GM23338 (cell line): ENCODE results near the gene HK1. TPM values are rescaled to one million over a fixed set of nuclear protein-coding genes. Genes with fewer than 3 reads are reported as not detected.

Source experiments
- ATAC-seq: fragments of 200-7000 bp; cut with Tn5 transposase; 3 replicates; pipeline ENCODE4 v1.9.1; 2020
- DNase-seq: peaks from one replicate; pipeline ENCODE4 v3.0.0-alpha.2; 2015; ENCODE audit warnings: low spot score
- H2AFZ ChIP-seq: fragments of 200-600 bp; sonication (generic); 2 replicates; pipeline ENCODE4 v1.8.0; 2016; ENCODE audit warnings: antibody characterized with exemption, mild to moderate bottlenecking, moderate library complexity
- H3F3A ChIP-seq: fragments of 200-600 bp; sonication (generic); replicated peaks from 2 replicates; pipeline ENCODE4 v1.8.0; 2017; ENCODE audit warnings: antibody characterized with exemption, mixed run types, low read depth
- H3K27ac ChIP-seq: fragments of 200-600 bp; sonication (generic); 2 replicates; pipeline ENCODE4 v1.6.1; 2016; ENCODE audit warnings: low read depth
- H3K27me3 ChIP-seq: fragments of 200-600 bp; sonication (generic); 2 replicates; pipeline ENCODE4 v1.8.0; 2016; ENCODE audit warnings: mild to moderate bottlenecking, mixed run types, moderate library complexity; ENCODE audit not compliant: insufficient read depth
- H3K36me3 ChIP-seq: fragments of 200-600 bp; sonication (generic); 2 replicates; pipeline ENCODE4 v1.8.0; 2016; ENCODE audit warnings: mild to moderate bottlenecking; ENCODE audit not compliant: insufficient read depth
- H3K4me1 ChIP-seq: fragments of 200-600 bp; sonication (generic); 2 replicates; pipeline ENCODE4 v1.8.0; 2016; ENCODE audit warnings: mild to moderate bottlenecking, moderate library complexity; ENCODE audit not compliant: insufficient read depth
- H3K4me2 ChIP-seq: fragments of 200-600 bp; sonication (generic); 2 replicates; pipeline ENCODE4 v1.7.1; 2017; ENCODE audit warnings: mixed run types
- H3K4me3 ChIP-seq: fragments of 200-600 bp; sonication (generic); 2 replicates; pipeline ENCODE4 v1.6.1; 2016; ENCODE audit warnings: mixed run types
- H3K79me2 ChIP-seq: fragments of 200-600 bp; sonication (generic); replicated peaks from 2 replicates; pipeline ENCODE4 v1.8.0; 2017; ENCODE audit warnings: mild to moderate bottlenecking; ENCODE audit not compliant: insufficient read depth
- H3K9me2 ChIP-seq: fragments of 200-600 bp; sonication (generic); 2 replicates; pipeline ENCODE4 v1.8.0; 2017; ENCODE audit not compliant: insufficient read depth
- H4K20me1 ChIP-seq: fragments of 200-600 bp; sonication (generic); replicated peaks from 2 replicates; pipeline ENCODE4 v1.8.0; 2017; ENCODE audit warnings: mild to moderate bottlenecking; ENCODE audit not compliant: insufficient read depth
- H3K27ac Mint-ChIP-seq: 2 replicates; pipeline ENCODE4 v1.8.0; 2020; ENCODE audit warnings: inconsistent platforms, mild to moderate bottlenecking, moderate library complexity, mixed read lengths
- H3K27me3 Mint-ChIP-seq: 3 replicates; pipeline ENCODE4 v1.8.0; 2022; ENCODE audit warnings: low read depth, mild to moderate bottlenecking, moderate library complexity, mixed read lengths, inconsistent platforms; ENCODE audit not compliant: insufficient read depth, poor library complexity
- H3K36me3 Mint-ChIP-seq: 3 replicates; pipeline ENCODE4 v1.8.0; 2021; ENCODE audit warnings: low read depth, mild to moderate bottlenecking, inconsistent platforms, moderate library complexity, mixed read lengths
- H3K4me1 Mint-ChIP-seq: 3 replicates; pipeline ENCODE4 v1.8.0; 2020; ENCODE audit warnings: mild to moderate bottlenecking, inconsistent platforms, mixed read lengths
- H3K4me3 Mint-ChIP-seq: 3 replicates; pipeline ENCODE4 v1.8.0; 2021; ENCODE audit warnings: moderate library complexity, mild to moderate bottlenecking, inconsistent platforms, mixed read lengths
- H3K9me3 Mint-ChIP-seq: 3 replicates; pipeline ENCODE4 v1.8.0; 2020; ENCODE audit warnings: moderate library complexity, mild to moderate bottlenecking, inconsistent platforms, mixed read lengths
- EZH2 ChIP-seq: fragments of 200-600 bp; sonication (generic); IDR thresholded peaks from one replicate; pipeline ENCODE4 v1.8.0; 2017; ENCODE audit warnings: antibody characterized with exemption, mild to moderate bottlenecking, low read depth; ENCODE audit not compliant: unreplicated experiment
- JUNB ChIP-seq: IDR thresholded peaks from one replicate; pipeline ENCODE4 v1.6.1; 2016; ENCODE audit warnings: antibody characterized with exemption; ENCODE audit not compliant: unreplicated experiment
- NANOG ChIP-seq: IDR thresholded peaks from 2 replicates; pipeline ENCODE4 v1.6.1; 2016; ENCODE audit warnings: antibody characterized with exemption, borderline replicate concordance
- REST ChIP-seq: IDR thresholded peaks from one replicate; pipeline ENCODE4 v1.6.1; 2018; ENCODE audit warnings: antibody characterized with exemption; ENCODE audit not compliant: unreplicated experiment
- ZNF114 ChIP-seq: fragments of 250-450 bp; sonication (Bioruptor Pico); IDR thresholded peaks from 2 replicates; pipeline ENCODE4 v1.5.0; 2020; ENCODE audit warnings: mild to moderate bottlenecking, moderate library complexity
- ZNF331 ChIP-seq: fragments of 250-450 bp; sonication (Bioruptor Pico); IDR thresholded peaks from 2 replicates; pipeline ENCODE4 v1.5.0; 2020; ENCODE audit warnings: low read depth, mild to moderate bottlenecking, moderate library complexity
- ZNF462 ChIP-seq: fragments of 250-450 bp; sonication (Bioruptor Pico); IDR thresholded peaks from 2 replicates; pipeline ENCODE4 v1.5.0; 2020; ENCODE audit warnings: mild to moderate bottlenecking, moderate library complexity
- polyA plus RNA-seq: library from polyadenylated mRNA; unstranded; fragments of >200 nt; fragmentation: Nextera tagmentation; extraction: Ambion mirVana; gene quantifications from 2 replicates; pipeline ENCODE4 v1.2.1, GENCODE V29; 2016
- total RNA-seq: library from RNA; depleted of rRNA; stranded (reverse); fragments of >200 nt; shearing (Covaris generic); gene quantifications from 2 replicates; pipeline ENCODE4 v1.2.3, GENCODE V29; 2014
- TF ChIP-seq, protein P1 (sequence below), 2 experiments: fragments of 200-600 bp in 1 of 2; sonication (generic) in 1 of 2; conservative IDR thresholded peaks; 2 replicates each; pipeline versions ENCODE4 v1.5.1 to v1.6.1; 2016 to 2017; ENCODE audit warnings: antibody characterized with exemption in 2 of 2, low read depth in 2 of 2, mild to moderate bottlenecking in 2 of 2, moderate library complexity in 1 of 2

HK1 gene
- total and polyA plus RNA-seq, 2 experiments from 2014 or later: 76.6 to 229 TPM

- peaks cover 6% of the 10 kb centered on the region for H3K27me3 Mint-ChIP-seq
- no peak for TF ChIP-seq REST
- TF ChIP-seq ZNF331 (CRISPR knock-in tag): no peak
- no peak for TF ChIP-seq JUNB
- no peak for TF ChIP-seq NANOG
- no peak for TF ChIP-seq ZNF462 (CRISPR knock-in tag)
- TF ChIP-seq, protein P1, sequence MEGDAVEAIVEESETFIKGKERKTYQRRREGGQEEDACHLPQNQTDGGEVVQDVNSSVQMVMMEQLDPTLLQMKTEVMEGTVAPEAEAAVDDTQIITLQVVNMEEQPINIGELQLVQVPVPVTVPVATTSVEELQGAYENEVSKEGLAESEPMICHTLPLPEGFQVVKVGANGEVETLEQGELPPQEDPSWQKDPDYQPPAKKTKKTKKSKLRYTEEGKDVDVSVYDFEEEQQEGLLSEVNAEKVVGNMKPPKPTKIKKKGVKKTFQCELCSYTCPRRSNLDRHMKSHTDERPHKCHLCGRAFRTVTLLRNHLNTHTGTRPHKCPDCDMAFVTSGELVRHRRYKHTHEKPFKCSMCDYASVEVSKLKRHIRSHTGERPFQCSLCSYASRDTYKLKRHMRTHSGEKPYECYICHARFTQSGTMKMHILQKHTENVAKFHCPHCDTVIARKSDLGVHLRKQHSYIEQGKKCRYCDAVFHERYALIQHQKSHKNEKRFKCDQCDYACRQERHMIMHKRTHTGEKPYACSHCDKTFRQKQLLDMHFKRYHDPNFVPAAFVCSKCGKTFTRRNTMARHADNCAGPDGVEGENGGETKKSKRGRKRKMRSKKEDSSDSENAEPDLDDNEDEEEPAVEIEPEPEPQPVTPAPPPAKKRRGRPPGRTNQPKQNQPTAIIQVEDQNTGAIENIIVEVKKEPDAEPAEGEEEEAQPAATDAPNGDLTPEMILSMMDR (conservative IDR thresholded peaks at IDR 0.05; ENCODE audit: low read depth in 2 of 2): no peak
- TF ChIP-seq EZH2: no peak
- no peak for TF ChIP-seq ZNF114 (CRISPR knock-in tag)
- peaks cover 32% of the 10 kb centered on the region for H3K4me1 Mint-ChIP-seq
- no peaks in the 10 kb centered on the region for H3K79me2 ChIP-seq
- H3K27me3 ChIP-seq: no peaks in the 10 kb centered on the region
- no peaks in the 10 kb centered on the region for H3K36me3 Mint-ChIP-seq
- no peaks in the 10 kb centered on the region; the same call in 2 of the 3 replicates for H3K9me3 Mint-ChIP-seq
- H3K4me3 Mint-ChIP-seq: no peak overlapping the region
- H3K4me3 ChIP-seq: no peak overlapping the region
- no peak overlapping the region for H3K27ac Mint-ChIP-seq
- H3K9me2 ChIP-seq: no peaks in the 10 kb centered on the region
- no peak overlapping the region for H3K4me2 ChIP-seq
- peaks cover 13% of the 10 kb centered on the region for H3K4me1 ChIP-seq
- no peaks in the 10 kb centered on the region for H3F3A ChIP-seq
- ATAC-seq (no peak), DNase-seq (no peak)
- H3K36me3 ChIP-seq: no peaks in the 10 kb centered on the region; the same call in 1 of the 2 replicates
- no peak overlapping the region for H2AFZ ChIP-seq
- no peak overlapping the region for H3K27ac ChIP-seq
- H4K20me1 ChIP-seq: no peaks in the 10 kb centered on the region
These were observed 43.8 kb upstream of the HK1 start for GRCh38 chr10:69234447-69234846.
